HG03196 (cell line): ENCODE measurements around the gene NRSN2.

Experiments
- ATAC-seq: cut with Tn5 transposase; IDR thresholded peaks from one replicate; pipeline ENCODE4 v1.9.1; 2021; ENCODE audit not compliant: unreplicated experiment

Gene NRSN2, protein sequence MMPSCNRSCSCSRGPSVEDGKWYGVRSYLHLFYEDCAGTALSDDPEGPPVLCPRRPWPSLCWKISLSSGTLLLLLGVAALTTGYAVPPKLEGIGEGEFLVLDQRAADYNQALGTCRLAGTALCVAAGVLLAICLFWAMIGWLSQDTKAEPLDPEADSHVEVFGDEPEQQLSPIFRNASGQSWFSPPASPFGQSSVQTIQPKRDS

DNA sequence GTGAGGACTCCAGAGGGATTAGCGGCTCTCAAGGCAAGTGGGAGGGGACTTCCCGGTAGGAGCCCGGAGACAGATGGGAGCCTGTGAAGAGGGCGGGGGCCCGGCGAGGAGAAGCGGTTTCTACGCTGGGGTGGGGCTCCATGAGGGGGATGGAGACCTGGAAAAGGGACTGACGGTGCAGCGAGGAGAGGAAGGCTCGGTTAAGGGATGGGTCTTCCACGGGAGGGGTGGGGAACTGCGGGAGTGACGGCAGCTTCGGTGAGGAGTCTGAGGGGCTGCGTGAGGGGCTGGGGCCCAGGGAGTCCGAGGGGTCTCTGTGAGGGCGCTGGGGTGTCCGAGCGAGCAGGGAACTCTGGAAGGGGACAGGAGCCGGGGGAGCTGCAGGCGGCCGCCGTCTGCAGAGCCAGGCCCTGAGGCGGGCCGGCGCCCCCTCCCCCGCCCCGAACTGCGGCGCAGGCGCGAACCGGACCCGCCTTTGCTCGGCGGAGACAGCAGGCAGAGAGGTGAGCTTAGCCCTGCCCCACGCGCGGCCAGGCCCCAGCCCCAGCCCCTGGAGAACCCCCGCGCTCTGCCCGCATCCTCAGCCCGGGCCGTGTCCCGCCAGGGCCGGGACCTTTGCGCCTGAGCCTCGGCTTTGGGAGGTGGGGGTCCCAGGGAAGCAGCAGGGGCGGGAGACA is at the start of gene NRSN2:
Gene NRSN2 (plus strand): TSS at position 472 of the 677 bp plus-strand sequence. CDS start 2,533 bp downstream, outside the sequence.
- ATAC-seq, result no peak

DNA sequence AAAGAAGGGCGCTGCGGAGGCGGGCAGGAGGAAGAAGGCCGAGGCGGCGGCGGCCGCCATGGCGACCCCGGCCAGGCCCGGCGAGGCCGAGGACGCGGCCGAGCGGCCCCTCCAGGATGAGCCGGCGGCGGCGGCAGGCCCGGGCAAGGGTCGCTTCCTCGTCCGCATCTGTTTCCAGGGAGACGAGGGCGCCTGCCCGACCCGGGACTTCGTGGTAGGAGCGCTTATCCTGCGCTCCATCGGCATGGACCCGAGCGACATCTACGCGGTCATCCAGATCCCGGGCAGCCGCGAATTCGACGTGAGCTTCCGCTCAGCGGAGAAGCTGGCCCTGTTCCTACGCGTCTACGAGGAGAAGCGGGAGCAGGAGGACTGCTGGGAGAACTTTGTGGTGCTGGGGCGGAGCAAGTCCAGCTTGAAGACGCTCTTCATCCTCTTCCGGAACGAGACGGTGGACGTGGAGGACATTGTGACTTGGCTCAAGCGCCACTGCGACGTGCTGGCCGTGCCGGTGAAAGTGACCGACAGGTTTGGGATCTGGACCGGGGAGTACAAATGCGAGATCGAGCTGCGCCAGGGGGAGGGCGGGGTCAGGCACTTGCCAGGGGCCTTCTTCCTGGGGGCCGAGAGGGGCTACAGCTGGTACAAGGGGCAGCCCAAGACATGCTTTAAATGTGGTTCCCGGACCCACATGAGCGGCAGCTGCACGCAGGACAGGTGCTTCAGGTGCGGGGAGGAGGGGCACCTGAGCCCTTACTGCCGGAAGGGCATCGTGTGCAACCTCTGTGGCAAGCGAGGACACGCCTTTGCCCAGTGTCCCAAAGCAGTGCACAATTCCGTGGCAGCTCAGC is 48.8 kb upstream of the NRSN2 start:
- ATAC-seq, result peak; percentile 17

- no peak for ATAC-seq
Observed at GRCh38 chr20:298776-299391, 48.0 kb upstream of the NRSN2 start.

- ATAC-seq, result no peak
Observed at GRCh38 chr20:300345-300990, 46.4 kb upstream of the NRSN2 start.

- no peak for ATAC-seq
Observed at GRCh38 chr20:301886-302848, 44.7 kb upstream of the NRSN2 start.

DNA sequence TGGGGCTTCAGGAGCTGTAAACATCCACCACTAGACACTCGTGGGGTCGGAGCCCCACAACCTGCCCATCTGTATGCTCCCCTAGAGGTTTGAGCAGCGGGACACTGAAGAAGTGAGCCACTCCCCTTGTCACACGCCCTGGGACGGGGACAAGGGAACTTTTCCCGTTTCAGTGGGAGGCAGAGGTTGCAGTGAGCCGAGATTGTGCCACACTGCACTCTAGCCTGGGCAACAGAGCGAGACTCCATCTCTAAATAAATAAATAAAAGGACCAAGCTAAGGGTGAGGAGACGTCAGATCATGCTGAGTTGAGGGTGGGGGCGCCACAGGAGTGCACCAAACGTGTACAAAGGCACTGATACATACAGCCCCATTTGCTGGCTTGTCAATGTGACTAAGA is 41.2 kb upstream of the NRSN2 start:
- no peak for ATAC-seq

DNA sequence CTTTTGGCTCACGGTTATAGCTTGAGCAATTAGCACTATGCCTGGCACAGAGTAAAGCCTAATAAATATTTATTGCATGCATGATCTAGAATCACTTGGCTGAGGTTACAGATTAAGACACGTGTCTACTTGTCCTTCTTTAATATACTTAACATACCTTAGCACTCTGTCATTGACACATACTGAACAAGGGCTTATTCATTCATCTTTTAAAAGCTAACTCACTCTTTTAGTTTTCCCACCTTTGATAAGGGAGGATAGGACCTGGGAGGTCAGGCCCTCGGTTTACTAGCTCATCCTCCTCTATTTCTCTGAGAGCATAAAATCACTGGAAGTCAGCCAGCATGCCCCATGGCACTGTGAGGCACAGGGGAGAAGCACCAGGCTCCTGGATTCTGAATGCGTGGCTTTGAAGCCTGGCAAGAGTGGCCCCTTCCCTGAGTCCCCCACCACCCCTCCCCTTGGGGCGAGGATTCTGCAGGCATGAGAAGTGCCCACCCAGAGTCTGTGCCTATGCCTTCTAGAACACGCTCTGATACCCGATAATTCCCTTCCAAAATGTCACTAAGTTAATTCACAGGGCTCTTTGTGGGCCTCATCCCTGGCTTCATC is 38.4 kb upstream of the NRSN2 start:
- no peak for ATAC-seq

GRCh38 chr20:309306-309840 is 37.5 kb upstream of the NRSN2 start:
- no peak for ATAC-seq

- ATAC-seq, result peak; percentile 90
Observed at GRCh38 chr20:309841-310644, 36.9 kb upstream of the NRSN2 start.

GRCh38 chr20:310645-311044 is 36.3 kb upstream of the NRSN2 start:
- no peak for ATAC-seq

- ATAC-seq, result no peak
Observed at GRCh38 chr20:311609-312008, 35.3 kb upstream of the NRSN2 start.

DNA sequence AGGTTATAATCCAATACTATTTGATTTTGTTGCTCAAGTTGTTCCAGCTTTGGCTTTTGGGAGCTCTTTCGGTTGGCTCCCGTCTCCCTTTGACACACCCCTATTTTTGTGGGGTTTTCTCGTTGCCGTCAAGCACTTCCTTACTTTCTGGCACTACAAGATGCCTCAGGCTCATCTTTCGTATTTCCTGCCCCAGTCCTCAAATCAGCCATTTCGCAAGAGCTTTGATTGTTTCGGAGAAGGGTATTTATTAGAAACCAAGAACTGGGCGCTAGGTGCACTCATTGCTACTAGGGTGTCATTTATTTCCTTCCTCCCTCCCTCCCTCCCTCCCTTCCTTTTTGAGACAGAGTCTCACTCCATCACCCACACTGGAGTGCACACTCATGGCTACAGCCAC is 34.8 kb upstream of the NRSN2 start:
- no peak for ATAC-seq

GRCh38 chr20:312866-313265 is 34.0 kb upstream of the NRSN2 start:
- ATAC-seq, result no peak

DNA sequence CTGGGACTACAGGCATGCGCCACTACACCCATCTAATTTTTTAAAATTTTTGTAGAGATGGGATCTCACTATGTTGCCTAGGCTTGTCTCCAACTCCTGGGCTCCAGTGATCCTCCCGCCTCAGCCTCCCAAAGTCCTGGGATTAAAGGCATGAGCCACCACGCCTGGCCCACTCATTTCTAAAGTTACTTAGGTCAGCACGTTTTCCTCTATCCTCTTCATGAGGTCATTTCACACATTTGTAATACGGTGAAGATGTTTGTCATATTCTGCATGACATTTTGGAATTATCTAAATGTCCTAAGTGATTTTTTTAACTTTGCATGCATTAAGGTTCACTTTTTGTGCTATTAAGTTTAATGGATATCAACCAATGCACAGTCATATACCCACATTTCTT is 33.5 kb upstream of the NRSN2 start:
- no peak for ATAC-seq

GRCh38 chr20:313948-314347 is 33.0 kb upstream of the NRSN2 start:
- ATAC-seq, result no peak

DNA sequence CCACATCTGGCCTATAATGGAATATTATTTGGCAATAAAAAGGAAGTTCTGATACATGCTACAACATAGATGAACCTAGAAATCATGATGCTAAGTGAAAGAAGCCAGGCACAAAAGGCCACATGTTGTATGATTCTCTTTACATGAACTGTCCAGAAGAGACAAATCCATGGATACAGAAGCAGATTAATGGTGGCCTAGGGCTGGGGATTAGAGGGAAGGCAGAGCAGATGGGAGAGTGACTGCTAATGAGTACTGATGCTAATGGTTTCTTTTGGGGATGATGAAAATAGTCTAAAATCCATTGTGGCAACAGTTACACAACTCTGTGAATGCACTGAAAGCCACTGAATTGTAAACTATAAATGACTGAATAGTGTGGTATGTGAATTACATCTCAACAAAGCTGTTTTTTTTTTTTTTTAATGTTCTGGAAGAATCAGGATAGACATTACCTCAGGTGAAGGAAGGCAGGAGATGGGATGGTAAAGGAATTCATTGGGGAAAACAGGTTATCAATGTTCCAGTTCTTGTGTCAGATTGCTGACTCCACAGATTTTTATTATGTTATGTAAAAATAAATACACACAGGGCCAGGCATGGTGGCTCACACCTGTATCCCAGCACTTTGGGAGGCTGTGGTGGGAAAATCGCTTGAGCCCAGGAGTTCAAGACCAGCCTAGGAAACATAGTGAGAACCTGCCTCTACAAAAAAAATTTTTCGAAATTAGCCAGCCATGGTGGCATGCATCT is 30.4 kb upstream of the NRSN2 start:
- ATAC-seq, result no peak

GRCh38 chr20:324177-325044 is 22.5 kb upstream of the NRSN2 start:
- ATAC-seq, result peak; percentile 45
